Hematopoietic multipotent progenitor cell treated with erythropoietin and hydrocortisone succinate and interleukin-3 and kit ligand, for 6 days (in vitro differentiated cells): ENCODE measurements around the gene BCL7B.
"Not testable (repeated sequence)": the region's sequence is repeated elsewhere in the genome, so short reads cannot be mapped to it uniquely, and the experiment has no call there.

Source experiments
- DNase-seq: peaks from one replicate; pipeline ENCODE4 v3.0.0-alpha.2; 2015

Gene BCL7B

GRCh38 chr7:73570977-73571376 lies 13.5 kb upstream of the BCL7B start:
- no peak for DNase-seq

GRCh38 chr7:73570521-73570920 lies 13.0 kb upstream of the BCL7B start:
- no peak for DNase-seq

GRCh38 chr7:73569042-73569608 lies 11.6 kb upstream of the BCL7B start:
- no peak for DNase-seq

GRCh38 chr7:73567846-73568685 lies 10.6 kb upstream of the BCL7B start:
- DNase-seq: peak; percentile 20

GRCh38 chr7:73567140-73567539 lies 9.7 kb upstream of the BCL7B start:
- no peak for DNase-seq

- not testable (repeated sequence) for DNase-seq
Observed at GRCh38 chr7:73566431-73566830, 8.9 kb upstream of the BCL7B start.

- DNase-seq: no peak
Observed at GRCh38 chr7:73565675-73566340, 8.3 kb upstream of the BCL7B start.

GRCh38 chr7:73560109-73560835 lies 2.8 kb upstream of the BCL7B start:
- peak; percentile 35 for DNase-seq

GRCh38 chr7:73557108-73557396 lies 438 bp downstream of the BCL7B start:
- peak; percentile 96 for DNase-seq

- peak; percentile 30 for DNase-seq
Observed at GRCh38 chr7:73556208-73557107, 1.0 kb downstream of the BCL7B start.

- DNase-seq: no peak
Observed at GRCh38 chr7:73555411-73555982, 2.0 kb downstream of the BCL7B start.

- DNase-seq: not testable (repeated sequence)
Observed at GRCh38 chr7:73550093-73550492, 7.4 kb downstream of the BCL7B start.

- DNase-seq: no peak
Observed at GRCh38 chr7:73549176-73549575, 8.3 kb downstream of the BCL7B start.

- no peak for DNase-seq
Observed at GRCh38 chr7:73547841-73548240, 9.6 kb downstream of the BCL7B start.

GRCh38 chr7:73544678-73545077 lies 12.8 kb downstream of the BCL7B start:
- no peak for DNase-seq

GRCh38 chr7:73541722-73542121 lies 15.8 kb downstream of the BCL7B start:
- DNase-seq: no peak

GRCh38 chr7:73539709-73540108 lies 17.8 kb downstream of the BCL7B start:
- DNase-seq: no peak

GRCh38 chr7:73538510-73538909 lies 19.0 kb downstream of the BCL7B start:
- not testable (repeated sequence) for DNase-seq

- DNase-seq: no peak
Observed at GRCh38 chr7:73537051-73537450, 20.4 kb downstream of the BCL7B start.

- no peak for DNase-seq
Observed at GRCh38 chr7:73536479-73536878, 21.0 kb downstream of the BCL7B start.

GRCh38 chr7:73535918-73536317 lies 21.6 kb downstream of the BCL7B start:
- DNase-seq: not testable (repeated sequence)

- no peak for DNase-seq
Observed at GRCh38 chr7:73533742-73534141, 23.7 kb downstream of the BCL7B start.
